Panc1 (cell line): ENCODE results near the gene MAJIN. TPM values are rescaled to one million over a fixed set of nuclear protein-coding genes. Genes with fewer than 3 reads are reported as not detected.

ENCODE experiments used
- ATAC-seq: fragments of 200-7000 bp; cut with Tn5 transposase; 2 replicates; pipeline ENCODE4 v1.9.1; 2020; ENCODE audit warnings: mild to moderate bottlenecking, moderate library complexity
- BruUV-seq: library from RNA; stranded (reverse); fragments of 400-500 nt; replicated peaks from 2 replicates; lab custom pipeline; 2021; lab: Mats Ljungman, UMichigan
- CTCF ChIA-PET: fragments of 300-600 bp; sonication (Branson Sonifier 250); formaldehyde crosslinking; loops from one replicate; lab custom pipeline; 2022; ENCODE audit warnings: antibody characterized with exemption; lab: Charles Lee
- POLR2A ChIA-PET: fragments of 300-600 bp; sonication (Branson Sonifier 250); formaldehyde crosslinking; loops from one replicate; lab custom pipeline; 2022; ENCODE audit warnings: antibody characterized with exemption; lab: Charles Lee
- DNase-seq: peaks from one replicate; pipeline ENCODE4 v3.0.0-alpha.2; 2010; ENCODE audit warnings: low read depth, low spot score
- H3K27ac ChIP-seq: 2 replicates; pipeline ENCODE4 v1.5.1; 2011; ENCODE audit warnings: mild to moderate bottlenecking, low read length, inconsistent platforms
- H3K27me3 ChIP-seq: fragments of 200-500 bp; sonication (Bioruptor generic); 2 replicates; pipeline ENCODE4 v1.6.0; 2014; ENCODE audit warnings: low read length, inconsistent platforms; ENCODE audit not compliant: control insufficient read depth, insufficient read depth
- H3K36me3 ChIP-seq: fragments of 200-500 bp; sonication (Bioruptor generic); 2 replicates; pipeline ENCODE4 v1.5.1; 2014; ENCODE audit warnings: inconsistent platforms, mild to moderate bottlenecking, low read length, moderate library complexity; ENCODE audit not compliant: control insufficient read depth, insufficient read depth
- H3K4me1 ChIP-seq: 2 replicates; pipeline ENCODE4 v1.5.1; 2011; ENCODE audit warnings: inconsistent platforms, mild to moderate bottlenecking, low read length, moderate library complexity; ENCODE audit not compliant: control insufficient read depth, insufficient read depth
- H3K4me3 ChIP-seq, 2 experiments: 2 replicates each; pipeline ENCODE4 v1.5.1; 2011 to 2012; ENCODE audit warnings: low read depth in 2 of 2, low read length in 2 of 2, mild to moderate bottlenecking in 2 of 2, inconsistent platforms in 1 of 2, moderate library complexity in 1 of 2
- H3K9me3 ChIP-seq: fragments of 200-500 bp; sonication (Bioruptor generic); 2 replicates; pipeline ENCODE4 v1.5.1; 2014; ENCODE audit warnings: low read depth, mild to moderate bottlenecking, inconsistent platforms, low read length, moderate library complexity; ENCODE audit not compliant: control insufficient read depth, insufficient read depth
- POLR2AphosphoS5 ChIP-seq: IDR thresholded peaks from 2 replicates; pipeline ENCODE4 v1.6.1; 2012; ENCODE audit warnings: mild to moderate bottlenecking, low read depth, low read length, moderate library complexity
- SIN3A ChIP-seq: IDR thresholded peaks from 2 replicates; pipeline ENCODE4 v1.6.1; 2012; ENCODE audit warnings: low read depth, mild to moderate bottlenecking, low read length, moderate library complexity, borderline replicate concordance; ENCODE audit not compliant: insufficient read depth
- TCF7L2 ChIP-seq: IDR thresholded peaks from 2 replicates; pipeline ENCODE4 v1.6.1; 2011; ENCODE audit warnings: mild to moderate bottlenecking, low read depth, low read length, inconsistent platforms
- in situ Hi-C: cut with HindIII; loops from 2 replicates; pipeline ENCODE4 v1.10.0; 2016; ENCODE audit warnings: low sequenced_read_pairs, low pct_unique_long_range_greater_than_20kb
- intact Hi-C: fragments of 100-400 bp; cut with micrococcal nuclease; formaldehyde crosslinking; loops from one replicate; pipeline ENCODE4 v1.10.0; 2022; ENCODE audit not compliant: unreplicated experiment
- total RNA-seq: library from RNA; stranded (reverse); gene quantifications from one replicate; pipeline ENCODE4 v1.2.1, GENCODE V29; 2021; ENCODE audit not compliant: unreplicated experiment
- TF ChIP-seq, protein P1 (sequence below), 2 experiments: IDR thresholded peaks; 2 replicates each; pipeline ENCODE4 v1.6.1; 2011 to 2012; ENCODE audit warnings: low read depth in 2 of 2, control low read depth in 1 of 2, low read length in 1 of 2, mild to moderate bottlenecking in 1 of 2, moderate library complexity in 1 of 2; ENCODE audit not compliant: insufficient read depth in 1 of 2
- TF ChIP-seq, protein P2 (sequence below): fragments of 450-650 bp; IDR thresholded peaks from 2 replicates; pipeline ENCODE4 v1.5.1; 2017; ENCODE audit warnings: mild to moderate bottlenecking

MAJIN gene
- total RNA-seq, 1 experiment from 2014 or later: not detected

DNA sequence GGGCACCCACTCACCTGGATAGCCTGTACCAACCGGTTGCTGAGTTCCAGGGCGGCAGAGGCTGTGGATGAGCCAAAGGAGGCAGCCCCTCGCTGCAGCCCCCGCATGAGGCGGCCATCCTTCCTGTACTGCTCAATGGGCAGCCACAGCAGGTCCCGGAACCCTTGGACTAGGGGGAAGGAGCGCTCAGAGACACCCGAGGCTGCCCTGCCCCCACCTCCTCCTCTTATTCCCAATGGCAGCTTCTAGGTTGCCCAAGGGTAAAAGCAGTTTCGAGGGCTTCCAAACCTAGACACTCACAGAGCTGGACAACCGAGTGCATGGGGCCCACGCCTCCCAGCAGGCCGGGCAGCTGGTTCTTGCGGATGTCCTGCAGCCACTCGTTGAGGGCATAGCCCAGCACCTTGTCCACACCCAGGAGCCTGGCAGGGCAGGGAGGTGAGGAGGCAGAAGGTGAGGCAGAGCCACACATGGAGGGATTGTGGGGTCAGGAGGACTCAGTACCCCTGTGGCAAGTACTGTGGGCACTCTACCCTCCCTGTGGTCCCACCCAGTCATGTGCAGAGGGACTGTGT, 75.4 kb downstream of the MAJIN start:
- DNase-seq: no peak
- BruUV-seq: no TSS peak
- in situ Hi-C loops: no loop called here
- TF ChIP-seq POLR2AphosphoS5 (no peak), TCF7L2 (no peak), SIN3A (no peak)
- TF ChIP-seq, protein P1, sequence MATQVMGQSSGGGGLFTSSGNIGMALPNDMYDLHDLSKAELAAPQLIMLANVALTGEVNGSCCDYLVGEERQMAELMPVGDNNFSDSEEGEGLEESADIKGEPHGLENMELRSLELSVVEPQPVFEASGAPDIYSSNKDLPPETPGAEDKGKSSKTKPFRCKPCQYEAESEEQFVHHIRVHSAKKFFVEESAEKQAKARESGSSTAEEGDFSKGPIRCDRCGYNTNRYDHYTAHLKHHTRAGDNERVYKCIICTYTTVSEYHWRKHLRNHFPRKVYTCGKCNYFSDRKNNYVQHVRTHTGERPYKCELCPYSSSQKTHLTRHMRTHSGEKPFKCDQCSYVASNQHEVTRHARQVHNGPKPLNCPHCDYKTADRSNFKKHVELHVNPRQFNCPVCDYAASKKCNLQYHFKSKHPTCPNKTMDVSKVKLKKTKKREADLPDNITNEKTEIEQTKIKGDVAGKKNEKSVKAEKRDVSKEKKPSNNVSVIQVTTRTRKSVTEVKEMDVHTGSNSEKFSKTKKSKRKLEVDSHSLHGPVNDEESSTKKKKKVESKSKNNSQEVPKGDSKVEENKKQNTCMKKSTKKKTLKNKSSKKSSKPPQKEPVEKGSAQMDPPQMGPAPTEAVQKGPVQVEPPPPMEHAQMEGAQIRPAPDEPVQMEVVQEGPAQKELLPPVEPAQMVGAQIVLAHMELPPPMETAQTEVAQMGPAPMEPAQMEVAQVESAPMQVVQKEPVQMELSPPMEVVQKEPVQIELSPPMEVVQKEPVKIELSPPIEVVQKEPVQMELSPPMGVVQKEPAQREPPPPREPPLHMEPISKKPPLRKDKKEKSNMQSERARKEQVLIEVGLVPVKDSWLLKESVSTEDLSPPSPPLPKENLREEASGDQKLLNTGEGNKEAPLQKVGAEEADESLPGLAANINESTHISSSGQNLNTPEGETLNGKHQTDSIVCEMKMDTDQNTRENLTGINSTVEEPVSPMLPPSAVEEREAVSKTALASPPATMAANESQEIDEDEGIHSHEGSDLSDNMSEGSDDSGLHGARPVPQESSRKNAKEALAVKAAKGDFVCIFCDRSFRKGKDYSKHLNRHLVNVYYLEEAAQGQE (IDR thresholded peaks at IDR 0.05; ENCODE audit: insufficient read depth in 1 of 2, low read depth in 2 of 2, low read length in 1 of 2): no peak
- TF ChIP-seq, protein P2, sequence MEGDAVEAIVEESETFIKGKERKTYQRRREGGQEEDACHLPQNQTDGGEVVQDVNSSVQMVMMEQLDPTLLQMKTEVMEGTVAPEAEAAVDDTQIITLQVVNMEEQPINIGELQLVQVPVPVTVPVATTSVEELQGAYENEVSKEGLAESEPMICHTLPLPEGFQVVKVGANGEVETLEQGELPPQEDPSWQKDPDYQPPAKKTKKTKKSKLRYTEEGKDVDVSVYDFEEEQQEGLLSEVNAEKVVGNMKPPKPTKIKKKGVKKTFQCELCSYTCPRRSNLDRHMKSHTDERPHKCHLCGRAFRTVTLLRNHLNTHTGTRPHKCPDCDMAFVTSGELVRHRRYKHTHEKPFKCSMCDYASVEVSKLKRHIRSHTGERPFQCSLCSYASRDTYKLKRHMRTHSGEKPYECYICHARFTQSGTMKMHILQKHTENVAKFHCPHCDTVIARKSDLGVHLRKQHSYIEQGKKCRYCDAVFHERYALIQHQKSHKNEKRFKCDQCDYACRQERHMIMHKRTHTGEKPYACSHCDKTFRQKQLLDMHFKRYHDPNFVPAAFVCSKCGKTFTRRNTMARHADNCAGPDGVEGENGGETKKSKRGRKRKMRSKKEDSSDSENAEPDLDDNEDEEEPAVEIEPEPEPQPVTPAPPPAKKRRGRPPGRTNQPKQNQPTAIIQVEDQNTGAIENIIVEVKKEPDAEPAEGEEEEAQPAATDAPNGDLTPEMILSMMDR: no peak
- H3K4me3 ChIP-seq: no peak overlapping the region
- CTCF ChIA-PET: interaction anchor here (0.6 to 0.7 kb wide), 2 partner anchors 14 to 99 kb away, joined by 3 to 13 read pairs; no protein-coding TSS in a partner anchor
- H3K27me3 ChIP-seq: no peaks in the 10 kb centered on the region
- no peaks in the 10 kb centered on the region for H3K9me3 ChIP-seq
- H3K27ac ChIP-seq: no peak overlapping the region
- ATAC-seq: no peak
- POLR2A ChIA-PET: no interaction called here
- H3K36me3 ChIP-seq: no peaks in the 10 kb centered on the region
- intact Hi-C loops: no loop called here
- peaks cover 20% of the 10 kb centered on the region for H3K4me1 ChIP-seq

DNA sequence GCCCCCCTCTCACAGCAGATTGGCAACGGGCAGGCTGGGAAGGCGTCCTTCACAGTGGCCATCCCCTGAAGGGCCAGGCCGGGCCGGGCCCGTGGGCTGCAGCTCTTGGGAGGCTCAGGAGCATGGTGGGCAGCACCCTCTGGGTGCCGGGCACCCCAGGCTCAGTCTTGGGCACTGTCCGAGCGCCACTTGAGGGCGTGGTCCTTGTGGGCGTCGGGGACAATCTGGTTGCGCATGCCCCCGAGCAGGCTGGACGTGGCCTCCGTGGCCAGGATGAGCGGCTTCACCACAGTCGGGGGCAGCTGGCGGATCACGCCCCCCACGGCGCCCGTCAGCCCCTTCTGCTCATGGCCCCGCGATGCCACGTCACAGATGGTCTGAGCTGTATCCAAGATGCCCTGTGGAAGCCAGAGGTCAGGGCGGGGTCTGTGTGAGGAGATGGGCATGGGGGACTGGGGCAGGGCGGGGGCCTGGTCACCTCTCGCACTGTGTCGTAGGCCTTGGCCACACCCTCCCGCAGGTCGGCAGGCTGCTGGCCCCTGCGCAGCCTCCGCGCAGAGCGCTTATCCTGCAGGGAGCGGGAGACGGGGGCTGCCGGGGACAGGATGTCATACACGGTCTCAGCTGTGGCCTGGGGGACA, 77.0 kb downstream of the MAJIN start:
- no peak for TF ChIP-seq TCF7L2
- TF ChIP-seq, protein P1 (IDR thresholded peaks at IDR 0.05; ENCODE audit: insufficient read depth in 1 of 2, low read depth in 2 of 2, low read length in 1 of 2): no peak
- no peak for TF ChIP-seq SIN3A
- TF ChIP-seq, protein P2: no peak
- no peak for TF ChIP-seq POLR2AphosphoS5
- Histone ChIP-seq H3K27me3 (no peaks in the 10 kb centered on the region), H3K9me3 (no peaks in the 10 kb centered on the region), H3K4me3 (no peak overlapping the region), H3K36me3 (no peaks in the 10 kb centered on the region), H3K27ac (no peak overlapping the region), H3K4me1 (peaks cover 12% of the 10 kb centered on the region)
- BruUV-seq: no TSS peak
- no peak for DNase-seq
- no peak for ATAC-seq
- in situ Hi-C loops (no loop called here), intact Hi-C loops (loop anchor here (2.0 kb wide), 1 partner anchor 48 kb away; no protein-coding TSS in a partner anchor)
- ChIA-PET CTCF (interaction anchor here (0.7 kb wide), 2 partner anchors 17 to 46 kb away, joined by 4 read pairs; no protein-coding TSS in a partner anchor), POLR2A (interaction anchor here (0.7 kb wide), 1 partner anchor 107 kb away, joined by 7 read pairs; no protein-coding TSS in a partner anchor)
